ENCODE measurements around the gene CTAG1B.

DNA sequence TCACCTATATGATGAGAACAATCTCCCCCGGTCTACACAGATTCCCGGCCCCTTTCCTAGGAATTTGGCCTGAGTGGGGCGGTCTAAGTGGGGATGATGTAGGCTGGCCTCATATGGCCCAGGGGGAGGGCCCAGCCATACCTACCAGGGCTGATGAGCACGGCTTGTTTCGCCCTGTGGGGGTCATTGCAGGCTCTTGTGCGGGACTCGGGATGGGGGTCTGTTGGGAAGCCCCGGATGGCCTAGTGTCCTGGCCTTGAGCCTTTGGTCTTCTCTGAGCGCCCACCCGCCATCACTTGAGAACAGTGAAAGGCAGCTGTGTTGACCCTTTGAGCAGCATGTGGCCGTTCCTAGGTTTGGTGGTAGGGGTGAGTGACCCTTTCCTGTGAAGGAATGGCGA is 39.1 kb upstream of the CTAG1B start:
- TF ChIP-seq EZH2 (IDR thresholded peaks at IDR 0.05) (no peak), YY1 (IDR thresholded peaks at IDR 0.05; ENCODE audit: extremely low read depth, insufficient replicate concordance, low read depth, low read length) (no peak), POLR2AphosphoS5 (IDR thresholded peaks at IDR 0.05; ENCODE audit: low read depth, low read length) (no peak), EGR1 (IDR thresholded peaks at IDR 0.05; ENCODE audit: low read depth) (no peak), SP1 (IDR thresholded peaks at IDR 0.05; ENCODE audit: low read depth) (no peak), EZH2phosphoT487 (IDR thresholded peaks at IDR 0.05; ENCODE audit: borderline replicate concordance) (no peak), POLR2A (IDR thresholded peaks at IDR 0.05; ENCODE audit: borderline replicate concordance, extremely low read depth, insufficient read depth, insufficient read length) (no peak), ZNF274 (IDR thresholded peaks at IDR 0.05; ENCODE audit: low read depth, low read length) (no peak), JUND (IDR thresholded peaks at IDR 0.05) (no peak)
- TF ChIP-seq, protein P1, sequence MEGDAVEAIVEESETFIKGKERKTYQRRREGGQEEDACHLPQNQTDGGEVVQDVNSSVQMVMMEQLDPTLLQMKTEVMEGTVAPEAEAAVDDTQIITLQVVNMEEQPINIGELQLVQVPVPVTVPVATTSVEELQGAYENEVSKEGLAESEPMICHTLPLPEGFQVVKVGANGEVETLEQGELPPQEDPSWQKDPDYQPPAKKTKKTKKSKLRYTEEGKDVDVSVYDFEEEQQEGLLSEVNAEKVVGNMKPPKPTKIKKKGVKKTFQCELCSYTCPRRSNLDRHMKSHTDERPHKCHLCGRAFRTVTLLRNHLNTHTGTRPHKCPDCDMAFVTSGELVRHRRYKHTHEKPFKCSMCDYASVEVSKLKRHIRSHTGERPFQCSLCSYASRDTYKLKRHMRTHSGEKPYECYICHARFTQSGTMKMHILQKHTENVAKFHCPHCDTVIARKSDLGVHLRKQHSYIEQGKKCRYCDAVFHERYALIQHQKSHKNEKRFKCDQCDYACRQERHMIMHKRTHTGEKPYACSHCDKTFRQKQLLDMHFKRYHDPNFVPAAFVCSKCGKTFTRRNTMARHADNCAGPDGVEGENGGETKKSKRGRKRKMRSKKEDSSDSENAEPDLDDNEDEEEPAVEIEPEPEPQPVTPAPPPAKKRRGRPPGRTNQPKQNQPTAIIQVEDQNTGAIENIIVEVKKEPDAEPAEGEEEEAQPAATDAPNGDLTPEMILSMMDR (IDR thresholded peaks at IDR 0.05 in 2 of 3, conservative IDR thresholded peaks at IDR 0.05 in 1 of 3; ENCODE audit: borderline replicate concordance in 1 of 3, insufficient read depth in 1 of 3, low read depth in 2 of 3, low read length in 2 of 3): no peak
- TF ChIP-seq, protein P2, sequence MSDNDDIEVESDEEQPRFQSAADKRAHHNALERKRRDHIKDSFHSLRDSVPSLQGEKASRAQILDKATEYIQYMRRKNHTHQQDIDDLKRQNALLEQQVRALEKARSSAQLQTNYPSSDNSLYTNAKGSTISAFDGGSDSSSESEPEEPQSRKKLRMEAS (IDR thresholded peaks at IDR 0.05): no peak
